Hematopoietic multipotent progenitor cell treated with erythropoietin and hydrocortisone succinate and interleukin-3 and kit ligand, for 4 days (in vitro differentiated cells): ENCODE results near the gene MFNG.
A peak's percentile ranks its signal among the peaks of the same experiment; 100 is the strongest.

Experiments used
- DNase-seq: peaks from one replicate; pipeline ENCODE4 v3.0.0-alpha.2; 2015

Gene MFNG

GRCh38 chr22:37492428-37493344 is 6.5 kb upstream of the MFNG start:
- peak; percentile 82 for DNase-seq

GRCh38 chr22:37491559-37492427 is 5.6 kb upstream of the MFNG start:
- DNase-seq: no peak

- DNase-seq: no peak
Measured at GRCh38 chr22:37491106-37491505, 4.9 kb upstream of the MFNG start.

- DNase-seq: no peak
Measured at GRCh38 chr22:37489983-37490382, 3.8 kb upstream of the MFNG start.

- no peak for DNase-seq
Measured at GRCh38 chr22:37488337-37489135, 2.4 kb upstream of the MFNG start.

GRCh38 chr22:37487571-37487970 is 1.4 kb upstream of the MFNG start:
- DNase-seq: no peak

GRCh38 chr22:37487129-37487528 is 945 bp upstream of the MFNG start:
- DNase-seq: no peak

- peak; percentile 51 for DNase-seq
Measured at GRCh38 chr22:37485395-37486223, 575 bp downstream of the MFNG start.

- DNase-seq: peak; percentile 97
Measured at GRCh38 chr22:37484480-37485394, 1.4 kb downstream of the MFNG start.

- DNase-seq: peak; percentile 35
Measured at GRCh38 chr22:37483050-37483449, 3.1 kb downstream of the MFNG start.

- DNase-seq: no peak
Measured at GRCh38 chr22:37482244-37482643, 3.9 kb downstream of the MFNG start.

- no peak for DNase-seq
Measured at GRCh38 chr22:37481347-37481907, 4.8 kb downstream of the MFNG start.

GRCh38 chr22:37480387-37481346 is 5.5 kb downstream of the MFNG start:
- DNase-seq: no peak

GRCh38 chr22:37479196-37479595 is 7.0 kb downstream of the MFNG start:
- no peak for DNase-seq

GRCh38 chr22:37476389-37477329 is 9.5 kb downstream of the MFNG start:
- DNase-seq: no peak

GRCh38 chr22:37474447-37475090 is 11.6 kb downstream of the MFNG start:
- DNase-seq: no peak

GRCh38 chr22:37473437-37473946 is 12.7 kb downstream of the MFNG start:
- no peak for DNase-seq
